OCI-LY3 (cell line): ENCODE results near the gene SHMT2.

ENCODE experiments used
- H2AFZ ChIP-seq: fragments of 200-600, 300-600 bp; shearing (Covaris generic); 2 replicates; pipeline ENCODE4 v1.6.0; 2014; ENCODE audit warnings: antibody characterized with exemption, low read depth, low read length
- H3K27ac ChIP-seq: fragments of 200-600, 300-600 bp; sonication (generic); 2 replicates; pipeline ENCODE4 v1.5.1; 2014; ENCODE audit warnings: mild to moderate bottlenecking, low read length, moderate library complexity, mixed read lengths
- H3K27me3 ChIP-seq: fragments of 200-600, 300-600 bp; sonication (generic); 2 replicates; pipeline ENCODE4 v1.6.1; 2014; ENCODE audit warnings: low read depth, low read length, mixed read lengths
- H3K36me3 ChIP-seq: fragments of 200-600, 300-600 bp; sonication (generic); replicated peaks from 2 replicates; pipeline ENCODE3; 2014; ENCODE audit warnings: low read depth, low read length, mixed read lengths
- H3K4me1 ChIP-seq: fragments of 300-600, 200-600 bp; sonication (generic); 2 replicates; pipeline ENCODE4 v1.6.1; 2014; ENCODE audit warnings: low read length, mixed read lengths
- H3K4me2 ChIP-seq: fragments of 200-600, 300-600 bp; sonication (generic); 2 replicates; pipeline ENCODE4 v1.6.1; 2014; ENCODE audit warnings: low read length, mixed read lengths
- H3K4me3 ChIP-seq: fragments of 300-600, 200-600 bp; sonication (generic); 2 replicates; pipeline ENCODE4 v1.5.1; 2014; ENCODE audit warnings: antibody characterized with exemption, mild to moderate bottlenecking, low read length, moderate library complexity
- H3K79me2 ChIP-seq: fragments of 300-600, 200-600 bp; shearing (Covaris generic); 2 replicates; pipeline ENCODE4 v1.6.1; 2014; ENCODE audit warnings: mild to moderate bottlenecking, low read length, mixed read lengths
- H3K9ac ChIP-seq: fragments of 300-600, 200-600 bp; shearing (Covaris generic); 2 replicates; pipeline ENCODE4 v1.6.0; 2014; ENCODE audit warnings: mild to moderate bottlenecking, low read length, moderate library complexity
- H3K9me3 ChIP-seq: fragments of 200-600, 300-600 bp; shearing (Covaris generic); 2 replicates; pipeline ENCODE4 v1.6.1; 2014; ENCODE audit warnings: low read length, mixed read lengths; ENCODE audit not compliant: insufficient read depth
- H4K20me1 ChIP-seq: fragments of 200-600, 300-600 bp; sonication (generic); 2 replicates; pipeline ENCODE4 v1.6.1; 2016; ENCODE audit warnings: low read length, mixed read lengths; ENCODE audit not compliant: insufficient read depth
- EZH2phosphoT487 ChIP-seq: fragments of 200-600 bp; shearing (Covaris generic); IDR thresholded peaks from 2 replicates; pipeline ENCODE4 v1.6.1; 2018; ENCODE audit warnings: antibody characterized with exemption, mixed run types, low read depth
- TF ChIP-seq, protein P1 (sequence below): fragments of 200-600, 300-600 bp; sonication (generic); IDR thresholded peaks from 2 replicates; pipeline ENCODE4 v1.5.1; 2014; ENCODE audit warnings: antibody characterized with exemption, low read length, low read depth

The SHMT2 gene

DNA sequence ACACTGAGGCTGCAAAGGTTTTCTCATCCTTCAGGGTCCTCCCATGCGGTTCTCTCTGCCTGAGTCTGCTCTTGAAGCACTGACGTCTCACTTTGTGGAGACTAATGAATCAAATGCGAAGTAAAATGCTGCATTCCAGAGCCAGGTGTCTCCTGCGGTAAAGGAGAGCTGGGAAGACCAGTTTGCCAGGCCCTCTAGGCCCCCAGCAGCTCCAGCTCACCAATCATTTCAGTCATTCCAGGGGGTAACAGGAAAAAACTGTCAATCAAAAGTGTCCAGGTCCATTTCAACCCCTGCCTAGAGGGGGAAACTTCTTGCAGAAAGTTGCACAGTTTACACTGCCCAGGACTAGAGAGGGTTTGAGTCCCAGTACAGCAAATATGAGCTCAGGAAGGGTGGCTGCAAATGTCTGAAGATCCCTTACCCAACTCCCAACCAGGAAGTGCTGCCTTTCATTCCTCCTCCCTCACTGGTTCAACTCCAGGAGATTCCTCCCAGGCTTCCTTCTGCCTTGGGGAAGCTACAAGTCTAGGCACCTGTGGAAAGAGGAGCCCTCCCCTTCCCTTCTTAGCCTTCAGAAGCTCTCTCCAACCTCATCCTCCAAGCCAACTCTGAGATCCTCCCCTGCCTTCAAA, 15.6 kb upstream of the SHMT2 start:
- H3K9me3 ChIP-seq = no peaks in the 10 kb centered on the region
- no peaks in the 10 kb centered on the region for H3K36me3 ChIP-seq
- peaks cover 49% of the 10 kb centered on the region for H3K4me1 ChIP-seq
- H3K27me3 ChIP-seq = peaks cover 47% of the 10 kb centered on the region
- no peak overlapping the region for H3K4me3 ChIP-seq
- no peak for TF ChIP-seq EZH2phosphoT487
- TF ChIP-seq, protein P1, sequence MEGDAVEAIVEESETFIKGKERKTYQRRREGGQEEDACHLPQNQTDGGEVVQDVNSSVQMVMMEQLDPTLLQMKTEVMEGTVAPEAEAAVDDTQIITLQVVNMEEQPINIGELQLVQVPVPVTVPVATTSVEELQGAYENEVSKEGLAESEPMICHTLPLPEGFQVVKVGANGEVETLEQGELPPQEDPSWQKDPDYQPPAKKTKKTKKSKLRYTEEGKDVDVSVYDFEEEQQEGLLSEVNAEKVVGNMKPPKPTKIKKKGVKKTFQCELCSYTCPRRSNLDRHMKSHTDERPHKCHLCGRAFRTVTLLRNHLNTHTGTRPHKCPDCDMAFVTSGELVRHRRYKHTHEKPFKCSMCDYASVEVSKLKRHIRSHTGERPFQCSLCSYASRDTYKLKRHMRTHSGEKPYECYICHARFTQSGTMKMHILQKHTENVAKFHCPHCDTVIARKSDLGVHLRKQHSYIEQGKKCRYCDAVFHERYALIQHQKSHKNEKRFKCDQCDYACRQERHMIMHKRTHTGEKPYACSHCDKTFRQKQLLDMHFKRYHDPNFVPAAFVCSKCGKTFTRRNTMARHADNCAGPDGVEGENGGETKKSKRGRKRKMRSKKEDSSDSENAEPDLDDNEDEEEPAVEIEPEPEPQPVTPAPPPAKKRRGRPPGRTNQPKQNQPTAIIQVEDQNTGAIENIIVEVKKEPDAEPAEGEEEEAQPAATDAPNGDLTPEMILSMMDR = no peak
- H4K20me1 ChIP-seq = peaks cover 4% of the 10 kb centered on the region; the same call in 1 of the 2 replicates
- no peak overlapping the region for H2AFZ ChIP-seq
- H3K4me2 ChIP-seq = peak overlapping the region; percentile 56
- H3K79me2 ChIP-seq = no peaks in the 10 kb centered on the region
- H3K27ac ChIP-seq = no peak overlapping the region
- no peak overlapping the region for H3K9ac ChIP-seq

DNA sequence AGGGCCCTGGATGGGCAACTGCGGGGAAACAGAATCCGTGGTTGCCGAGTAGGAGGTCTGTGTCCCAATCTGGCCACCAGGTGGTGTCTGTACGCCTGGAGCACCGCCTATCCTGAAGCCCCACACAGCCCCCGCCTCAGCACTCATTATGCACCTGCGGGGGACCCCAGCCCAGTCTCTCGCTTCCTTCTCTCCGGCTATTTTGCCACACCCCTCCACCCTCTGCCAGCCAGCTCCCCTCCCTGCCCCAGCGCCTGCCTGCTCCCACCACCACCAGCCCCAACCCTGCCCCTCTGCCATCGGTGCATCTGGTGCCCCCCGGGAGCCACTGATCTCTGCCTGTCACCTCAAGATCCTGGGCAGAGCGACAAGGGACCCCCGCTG, 15.1 kb upstream of the SHMT2 start:
- Histone ChIP-seq H4K20me1 (peaks cover 4% of the 10 kb centered on the region; the same call in 1 of the 2 replicates), H3K4me1 (peaks cover 50% of the 10 kb centered on the region)

DNA sequence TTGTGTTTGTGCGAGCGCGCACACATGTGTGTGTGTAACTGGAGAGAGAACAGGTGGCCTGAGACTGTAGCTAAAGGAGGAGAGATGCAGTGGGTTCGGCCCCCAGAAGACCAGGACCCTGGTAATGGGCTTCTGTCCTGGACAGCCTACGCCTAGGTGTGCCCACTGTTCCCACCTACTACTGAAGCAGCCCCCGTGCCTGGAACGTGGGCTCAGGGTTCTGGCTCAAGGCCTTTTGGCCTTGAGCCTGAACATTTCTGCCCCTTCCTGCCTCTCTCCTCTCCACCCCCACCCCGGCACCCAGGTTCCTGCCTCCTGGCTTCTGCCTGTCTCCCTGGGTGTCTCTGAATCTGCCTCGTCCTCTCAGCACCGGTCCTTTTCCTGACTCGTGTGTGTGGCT, 14.4 kb upstream of the SHMT2 start:
- no peak overlapping the region for H2AFZ ChIP-seq
- no peak overlapping the region for H3K27ac ChIP-seq
- peaks cover 59% of the 10 kb centered on the region for H3K27me3 ChIP-seq
- H3K4me1 ChIP-seq = peaks cover 50% of the 10 kb centered on the region
- H3K4me3 ChIP-seq = no peak overlapping the region
- no peaks in the 10 kb centered on the region for H3K9me3 ChIP-seq
- no peak overlapping the region for H3K9ac ChIP-seq
- TF ChIP-seq, protein P1 = no peak
- TF ChIP-seq EZH2phosphoT487 = no peak
- H3K4me2 ChIP-seq = no peak overlapping the region
- H3K36me3 ChIP-seq = no peaks in the 10 kb centered on the region
- H3K79me2 ChIP-seq = no peaks in the 10 kb centered on the region
- peaks cover 4% of the 10 kb centered on the region; the same call in 1 of the 2 replicates for H4K20me1 ChIP-seq

More for the DNA sequence above, 15.1 kb upstream of the SHMT2 start:
- Histone ChIP-seq H2AFZ (no peak overlapping the region), H3K4me2 (peak overlapping the region; percentile 56), H3K27me3 (peaks cover 52% of the 10 kb centered on the region), H3K36me3 (no peaks in the 10 kb centered on the region), H3K9me3 (no peaks in the 10 kb centered on the region), H3K4me3 (no peak overlapping the region), H3K27ac (no peak overlapping the region), H3K79me2 (no peaks in the 10 kb centered on the region), H3K9ac (no peak overlapping the region)
- TF ChIP-seq, protein P1 = peak; percentile 77
- no peak for TF ChIP-seq EZH2phosphoT487

DNA sequence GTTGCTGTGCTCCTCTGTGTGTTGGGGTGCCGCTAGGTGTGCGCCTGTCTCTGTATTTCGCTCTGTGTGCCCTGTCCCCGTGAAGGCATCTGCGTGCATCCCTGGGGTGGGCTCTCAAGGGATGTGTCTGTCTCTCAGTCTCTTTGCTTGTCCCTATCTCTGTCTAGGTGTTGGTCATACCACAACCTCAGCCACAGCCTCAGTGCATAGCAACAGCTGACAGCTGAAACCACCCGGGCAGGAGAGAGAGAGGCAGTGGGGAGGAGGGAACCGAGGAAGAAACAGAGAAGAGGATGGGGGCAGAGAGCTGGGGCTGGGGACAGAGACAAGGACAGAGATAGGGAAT, 13.9 kb upstream of the SHMT2 start:
- Histone ChIP-seq H3K4me2 (peak overlapping the region; percentile 94), H3K9ac (peak overlapping the region; percentile 41), H3K4me1 (peaks cover 50% of the 10 kb centered on the region), H3K9me3 (no peaks in the 10 kb centered on the region), H3K79me2 (no peaks in the 10 kb centered on the region), H4K20me1 (peaks cover 4% of the 10 kb centered on the region; the same call in 1 of the 2 replicates), H2AFZ (0 out of 2 replicates have a peak overlapping the region, but pooled peaks have one; percentile 28), H3K4me3 (peak overlapping the region; percentile 91), H3K27me3 (peaks cover 61% of the 10 kb centered on the region), H3K27ac (no peak overlapping the region), H3K36me3 (no peaks in the 10 kb centered on the region)
- TF ChIP-seq EZH2phosphoT487 = no peak
- TF ChIP-seq, protein P1 = no peak
